GM12878 (cell line): Measurements from ENCODE around the gene INVS. TPM values are rescaled to one million over a fixed set of nuclear protein-coding genes. Genes with fewer than 3 reads are reported as not detected.

Experiments
- ASH2L ChIP-seq: fragments of 300-600, 200-600 bp; sonication (generic); IDR thresholded peaks from 2 replicates; pipeline ENCODE4 v1.6.1; 2017; ENCODE audit warnings: low read depth, mild to moderate bottlenecking, borderline replicate concordance
- BHLHE40 ChIP-seq, 2 experiments: fragments of 450-650 bp in 1 of 2; IDR thresholded peaks; 2 replicates each; pipeline ENCODE4 v1.6.1; 2011 to 2017; ENCODE audit warnings: low read depth in 2 of 2, borderline replicate concordance in 1 of 2, improper control_type of control experiment in 1 of 2, low read length in 1 of 2, mild to moderate bottlenecking in 1 of 2
- BRCA1 ChIP-seq: IDR thresholded peaks from 2 replicates; pipeline ENCODE4 v1.6.1; 2011; ENCODE audit warnings: low read depth, low read length, improper control_type of control experiment
- CEBPB ChIP-seq, 2 experiments: fragments of 150-350 bp in 1 of 2; IDR thresholded peaks; 2 replicates each; pipeline ENCODE4 v1.6.1; 2012 to 2014; ENCODE audit warnings: low read depth in 2 of 2, low read length in 2 of 2, borderline replicate concordance in 1 of 2, inconsistent platforms in 1 of 2
- EED ChIP-seq: sonication (generic); IDR thresholded peaks from 2 replicates; pipeline ENCODE4 v1.6.1; 2016; ENCODE audit warnings: antibody characterized with exemption, low read depth
- ESRRA ChIP-seq: IDR thresholded peaks from 2 replicates; pipeline ENCODE4 v1.6.1; 2012; ENCODE audit warnings: mild to moderate bottlenecking, low read length, improper control_type of control experiment
- GABPA ChIP-seq: IDR thresholded peaks from 2 replicates; pipeline ENCODE4 v1.6.1; 2014; ENCODE audit warnings: antibody characterized with exemption, low read depth, mild to moderate bottlenecking, inconsistent platforms
- KLF5 ChIP-seq: fragments of 450-650 bp; IDR thresholded peaks from 2 replicates; pipeline ENCODE4 v1.6.1; 2014; ENCODE audit warnings: mild to moderate bottlenecking; ENCODE audit not compliant: partially characterized antibody
- MEF2A ChIP-seq: IDR thresholded peaks from 2 replicates; pipeline ENCODE4 v1.6.1; 2011; ENCODE audit warnings: low read depth, mild to moderate bottlenecking, low read length, moderate library complexity; ENCODE audit not compliant: insufficient read depth
- MEF2B ChIP-seq: fragments of 450-650 bp; IDR thresholded peaks from 2 replicates; pipeline ENCODE4 v1.6.1; 2018; ENCODE audit warnings: mild to moderate bottlenecking, moderate library complexity; ENCODE audit not compliant: partially characterized antibody, poor library complexity, severe bottlenecking
- MYC ChIP-seq: IDR thresholded peaks from 2 replicates; pipeline ENCODE4 v1.6.1; 2011; ENCODE audit warnings: mild to moderate bottlenecking, low read length, moderate library complexity, inconsistent platforms; ENCODE audit not compliant: insufficient read depth, insufficient replicate concordance, insufficient read length, severe bottlenecking
- NFYA ChIP-seq: IDR thresholded peaks from 2 replicates; pipeline ENCODE4 v1.6.1; 2011; ENCODE audit warnings: low read depth, mild to moderate bottlenecking, low read length, improper control_type of control experiment, borderline replicate concordance
- SUPT20H ChIP-seq: IDR thresholded peaks from 2 replicates; pipeline ENCODE4 v1.6.1; 2011; ENCODE audit warnings: low read depth, mild to moderate bottlenecking, low read length, moderate library complexity, borderline replicate concordance; ENCODE audit not compliant: control insufficient read depth
- TCF12 ChIP-seq: IDR thresholded peaks from 2 replicates; pipeline ENCODE4 v1.6.1; 2011; ENCODE audit warnings: low read depth, mild to moderate bottlenecking, low read length
- polyA plus RNA-seq, 11 experiments: library from polyadenylated mRNA; depleted of rRNA in 4 of 11; unstranded in 6 of 11; stranded (reverse) in 5 of 11; fragments of >200 nt; fragmentation: Nextera tagmentation in 4 of 11; fragmentation: Illumina TruSeq in 1 of 11; extraction: Ambion mirVana in 4 of 11; extraction: Trizol in 1 of 11; gene quantifications; 1 replicate in 1 of 11; 2 replicates in 10 of 11; pipeline versions ENCODE4 v1.2.1 to v1.2.3, GENCODE V29; 2011 to 2016; ENCODE audit warnings: inconsistent platforms in 2 of 11, missing spikeins in 2 of 11, low read depth in 1 of 11
- total RNA-seq, 4 experiments: library from RNA; depleted of rRNA in 3 of 4; stranded (reverse); fragments of >200 nt in 3 of 4; fragmentation: Illumina TruSeq in 1 of 4; extraction: Trizol in 1 of 4; gene quantifications; 2 replicates each; pipeline versions ENCODE4 v1.2.1 to v1.2.3, GENCODE V29; 2013 to 2021
- TF ChIP-seq, protein P1 (sequence below): fragments of 450-650 bp; IDR thresholded peaks from 2 replicates; pipeline ENCODE4 v1.6.1; 2017; ENCODE audit warnings: mild to moderate bottlenecking
- TF ChIP-seq, protein P2 (sequence below): fragments of 450-650 bp; IDR thresholded peaks from 2 replicates; pipeline ENCODE4 v1.6.1; 2016; ENCODE audit warnings: mild to moderate bottlenecking
- TF ChIP-seq, protein P3 (sequence below): IDR thresholded peaks from 2 replicates; pipeline ENCODE4 v1.6.1; 2011; ENCODE audit warnings: borderline replicate concordance, low read depth, mild to moderate bottlenecking, moderate library complexity, mixed read lengths, low read length; ENCODE audit not compliant: insufficient read depth; ENCODE audit errors: extremely low read length
- TF ChIP-seq, protein P4 (sequence below): fragments of 450-650 bp; IDR thresholded peaks from 2 replicates; pipeline ENCODE4 v1.6.1; 2018; ENCODE audit warnings: borderline replicate concordance, mild to moderate bottlenecking; ENCODE audit not compliant: partially characterized antibody
- TF ChIP-seq, protein P5 (sequence below): fragments of 150-350 bp; IDR thresholded peaks from 2 replicates; pipeline ENCODE4 v1.6.1; 2016; ENCODE audit warnings: low read depth, low read length

INVS gene
- total and polyA plus RNA-seq, 10 of the 15 experiments (the other 5 are each of a cell fraction or from before 2014, with no cell fraction given): 0.93 to 20.8 (median 13.2) TPM

DNA sequence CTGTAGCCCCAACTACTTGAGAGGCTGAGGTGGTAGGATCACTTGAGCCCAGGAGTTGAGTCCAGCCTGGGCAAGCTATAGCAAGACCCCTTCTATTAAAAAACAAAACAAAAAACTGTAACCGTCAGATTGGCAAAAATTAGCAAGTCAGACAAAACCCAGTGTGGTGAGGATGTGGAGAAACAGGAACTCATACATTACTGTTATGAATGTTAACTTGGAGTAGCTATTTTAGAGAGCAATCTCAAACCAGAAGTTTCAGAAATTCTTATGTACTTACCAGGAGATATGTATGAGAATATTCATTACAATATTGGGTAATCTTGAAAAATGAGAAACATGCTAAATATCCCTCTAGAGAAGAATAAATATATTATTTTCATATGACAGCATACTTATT lies 120.3 kb downstream of the INVS start (continued):
- TF ChIP-seq, protein P1, sequence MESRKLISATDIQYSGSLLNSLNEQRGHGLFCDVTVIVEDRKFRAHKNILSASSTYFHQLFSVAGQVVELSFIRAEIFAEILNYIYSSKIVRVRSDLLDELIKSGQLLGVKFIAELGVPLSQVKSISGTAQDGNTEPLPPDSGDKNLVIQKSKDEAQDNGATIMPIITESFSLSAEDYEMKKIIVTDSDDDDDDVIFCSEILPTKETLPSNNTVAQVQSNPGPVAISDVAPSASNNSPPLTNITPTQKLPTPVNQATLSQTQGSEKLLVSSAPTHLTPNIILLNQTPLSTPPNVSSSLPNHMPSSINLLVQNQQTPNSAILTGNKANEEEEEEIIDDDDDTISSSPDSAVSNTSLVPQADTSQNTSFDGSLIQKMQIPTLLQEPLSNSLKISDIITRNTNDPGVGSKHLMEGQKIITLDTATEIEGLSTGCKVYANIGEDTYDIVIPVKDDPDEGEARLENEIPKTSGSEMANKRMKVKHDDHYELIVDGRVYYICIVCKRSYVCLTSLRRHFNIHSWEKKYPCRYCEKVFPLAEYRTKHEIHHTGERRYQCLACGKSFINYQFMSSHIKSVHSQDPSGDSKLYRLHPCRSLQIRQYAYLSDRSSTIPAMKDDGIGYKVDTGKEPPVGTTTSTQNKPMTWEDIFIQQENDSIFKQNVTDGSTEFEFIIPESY: no peak
- TF ChIP-seq BRCA1: no peak
- TF ChIP-seq CEBPB (IDR thresholded peaks at IDR 0.05; ENCODE audit: borderline replicate concordance in 1 of 2, low read depth in 2 of 2, low read length in 2 of 2): no peak
- TF ChIP-seq MYC: no peak
- TF ChIP-seq, protein P2, sequence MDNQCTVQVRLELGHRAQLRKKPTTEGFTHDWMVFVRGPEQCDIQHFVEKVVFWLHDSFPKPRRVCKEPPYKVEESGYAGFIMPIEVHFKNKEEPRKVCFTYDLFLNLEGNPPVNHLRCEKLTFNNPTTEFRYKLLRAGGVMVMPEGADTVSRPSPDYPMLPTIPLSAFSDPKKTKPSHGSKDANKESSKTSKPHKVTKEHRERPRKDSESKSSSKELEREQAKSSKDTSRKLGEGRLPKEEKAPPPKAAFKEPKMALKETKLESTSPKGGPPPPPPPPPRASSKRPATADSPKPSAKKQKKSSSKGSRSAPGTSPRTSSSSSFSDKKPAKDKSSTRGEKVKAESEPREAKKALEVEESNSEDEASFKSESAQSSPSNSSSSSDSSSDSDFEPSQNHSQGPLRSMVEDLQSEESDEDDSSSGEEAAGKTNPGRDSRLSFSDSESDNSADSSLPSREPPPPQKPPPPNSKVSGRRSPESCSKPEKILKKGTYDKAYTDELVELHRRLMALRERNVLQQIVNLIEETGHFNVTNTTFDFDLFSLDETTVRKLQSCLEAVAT: no peak
- TF ChIP-seq KLF5: no peak
- TF ChIP-seq, protein P3, sequence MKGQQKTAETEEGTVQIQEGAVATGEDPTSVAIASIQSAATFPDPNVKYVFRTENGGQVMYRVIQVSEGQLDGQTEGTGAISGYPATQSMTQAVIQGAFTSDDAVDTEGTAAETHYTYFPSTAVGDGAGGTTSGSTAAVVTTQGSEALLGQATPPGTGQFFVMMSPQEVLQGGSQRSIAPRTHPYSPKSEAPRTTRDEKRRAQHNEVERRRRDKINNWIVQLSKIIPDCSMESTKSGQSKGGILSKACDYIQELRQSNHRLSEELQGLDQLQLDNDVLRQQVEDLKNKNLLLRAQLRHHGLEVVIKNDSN: no peak
- TF ChIP-seq, protein P4, sequence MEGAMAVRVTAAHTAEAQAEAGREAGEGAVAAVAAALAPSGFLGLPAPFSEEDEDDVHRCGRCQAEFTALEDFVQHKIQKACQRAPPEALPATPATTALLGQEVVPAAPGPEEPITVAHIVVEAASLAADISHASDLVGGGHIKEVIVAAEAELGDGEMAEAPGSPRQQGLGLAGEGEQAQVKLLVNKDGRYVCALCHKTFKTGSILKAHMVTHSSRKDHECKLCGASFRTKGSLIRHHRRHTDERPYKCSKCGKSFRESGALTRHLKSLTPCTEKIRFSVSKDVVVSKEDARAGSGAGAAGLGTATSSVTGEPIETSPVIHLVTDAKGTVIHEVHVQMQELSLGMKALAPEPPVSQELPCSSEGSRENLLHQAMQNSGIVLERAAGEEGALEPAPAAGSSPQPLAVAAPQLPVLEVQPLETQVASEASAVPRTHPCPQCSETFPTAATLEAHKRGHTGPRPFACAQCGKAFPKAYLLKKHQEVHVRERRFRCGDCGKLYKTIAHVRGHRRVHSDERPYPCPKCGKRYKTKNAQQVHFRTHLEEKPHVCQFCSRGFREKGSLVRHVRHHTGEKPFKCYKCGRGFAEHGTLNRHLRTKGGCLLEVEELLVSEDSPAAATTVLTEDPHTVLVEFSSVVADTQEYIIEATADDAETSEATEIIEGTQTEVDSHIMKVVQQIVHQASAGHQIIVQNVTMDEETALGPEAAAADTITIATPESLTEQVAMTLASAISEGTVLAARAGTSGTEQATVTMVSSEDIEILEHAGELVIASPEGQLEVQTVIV: no peak
- no peak for TF ChIP-seq TCF12
- TF ChIP-seq ESRRA: no peak
- TF ChIP-seq MEF2B: peak; percentile 56
- peak; percentile 89 for TF ChIP-seq MEF2A
- no peak for TF ChIP-seq SUPT20H
- TF ChIP-seq EED: peak; percentile 50; the same call in 1 of the 2 replicates
- no peak for TF ChIP-seq NFYA
- no peak for TF ChIP-seq ASH2L
- TF ChIP-seq BHLHE40 (IDR thresholded peaks at IDR 0.05; ENCODE audit: borderline replicate concordance in 1 of 2, low read depth in 2 of 2, low read length in 1 of 2): no peak
- TF ChIP-seq, protein P5, sequence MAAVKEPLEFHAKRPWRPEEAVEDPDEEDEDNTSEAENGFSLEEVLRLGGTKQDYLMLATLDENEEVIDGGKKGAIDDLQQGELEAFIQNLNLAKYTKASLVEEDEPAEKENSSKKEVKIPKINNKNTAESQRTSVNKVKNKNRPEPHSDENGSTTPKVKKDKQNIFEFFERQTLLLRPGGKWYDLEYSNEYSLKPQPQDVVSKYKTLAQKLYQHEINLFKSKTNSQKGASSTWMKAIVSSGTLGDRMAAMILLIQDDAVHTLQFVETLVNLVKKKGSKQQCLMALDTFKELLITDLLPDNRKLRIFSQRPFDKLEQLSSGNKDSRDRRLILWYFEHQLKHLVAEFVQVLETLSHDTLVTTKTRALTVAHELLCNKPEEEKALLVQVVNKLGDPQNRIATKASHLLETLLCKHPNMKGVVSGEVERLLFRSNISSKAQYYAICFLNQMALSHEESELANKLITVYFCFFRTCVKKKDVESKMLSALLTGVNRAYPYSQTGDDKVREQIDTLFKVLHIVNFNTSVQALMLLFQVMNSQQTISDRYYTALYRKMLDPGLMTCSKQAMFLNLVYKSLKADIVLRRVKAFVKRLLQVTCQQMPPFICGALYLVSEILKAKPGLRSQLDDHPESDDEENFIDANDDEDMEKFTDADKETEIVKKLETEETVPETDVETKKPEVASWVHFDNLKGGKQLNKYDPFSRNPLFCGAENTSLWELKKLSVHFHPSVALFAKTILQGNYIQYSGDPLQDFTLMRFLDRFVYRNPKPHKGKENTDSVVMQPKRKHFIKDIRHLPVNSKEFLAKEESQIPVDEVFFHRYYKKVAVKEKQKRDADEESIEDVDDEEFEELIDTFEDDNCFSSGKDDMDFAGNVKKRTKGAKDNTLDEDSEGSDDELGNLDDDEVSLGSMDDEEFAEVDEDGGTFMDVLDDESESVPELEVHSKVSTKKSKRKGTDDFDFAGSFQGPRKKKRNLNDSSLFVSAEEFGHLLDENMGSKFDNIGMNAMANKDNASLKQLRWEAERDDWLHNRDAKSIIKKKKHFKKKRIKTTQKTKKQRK: no peak
- TF ChIP-seq GABPA: no peak
